ENCODE measurements around the gene CACNB2. TPM values are rescaled to one million over a fixed set of nuclear protein-coding genes. Genes with fewer than 3 reads are reported as not detected.
"Not testable (repeated sequence)": the region's sequence is repeated elsewhere in the genome, so short reads cannot be mapped to it uniquely, and the experiment has no call there.

Gene CACNB2
- total and polyA plus RNA-seq, 9 donors: 1.1 to 2.0 (median 1.4) TPM

DNA sequence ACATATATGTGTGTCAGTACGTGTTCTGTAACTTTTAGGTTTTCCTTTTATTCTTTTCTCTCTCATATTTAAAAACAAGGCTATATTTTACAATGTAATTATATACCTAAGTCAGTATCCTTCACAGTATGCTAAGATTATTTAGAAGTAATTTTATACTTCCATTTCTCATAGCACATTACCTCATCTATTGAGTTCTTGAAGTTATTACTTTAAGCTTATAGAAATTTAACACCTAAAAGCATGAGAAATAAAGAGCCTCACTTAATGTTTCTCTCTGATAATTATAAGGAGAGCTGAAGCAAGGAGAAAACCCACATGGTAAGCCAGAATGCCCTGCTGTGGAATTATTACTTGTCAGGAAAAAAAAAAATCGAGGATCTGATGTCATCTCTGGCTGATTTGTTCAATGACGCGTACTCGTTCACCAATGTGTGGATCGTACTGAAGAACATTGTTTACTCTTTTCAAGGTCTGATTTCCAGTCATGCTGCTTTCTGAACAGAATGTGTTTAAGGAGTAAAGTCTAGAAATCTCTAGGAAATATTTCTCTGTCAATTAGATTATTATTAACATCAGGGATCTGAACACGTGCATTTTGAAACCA is 21.9 kb downstream of the CACNB2 start:
- no peak for DNase-seq
- peaks cover 3% of the 10 kb centered on the region for H3K4me1 ChIP-seq (ENCODE audit: control insufficient read depth, insufficient read depth, low read length)
- H3K4me3 ChIP-seq (ENCODE audit: low read length): no peak overlapping the region
- no peaks in the 10 kb centered on the region for H3K9me3 ChIP-seq (replicated peaks; ENCODE audit: control insufficient read depth, low read depth, low read length)
- no peak overlapping the region for H3K27ac ChIP-seq (ENCODE audit: low read length)
- H3K27me3 ChIP-seq (ENCODE audit: control insufficient read depth, insufficient read depth, low read length): no peaks in the 10 kb centered on the region
- H3K36me3 ChIP-seq (ENCODE audit: control insufficient read depth, insufficient read depth, low read length): no peaks in the 10 kb centered on the region
- WGBS (ENCODE audit: insufficient coverage): 73% methylated on average over 4 of the region's 7 CpGs

DNA sequence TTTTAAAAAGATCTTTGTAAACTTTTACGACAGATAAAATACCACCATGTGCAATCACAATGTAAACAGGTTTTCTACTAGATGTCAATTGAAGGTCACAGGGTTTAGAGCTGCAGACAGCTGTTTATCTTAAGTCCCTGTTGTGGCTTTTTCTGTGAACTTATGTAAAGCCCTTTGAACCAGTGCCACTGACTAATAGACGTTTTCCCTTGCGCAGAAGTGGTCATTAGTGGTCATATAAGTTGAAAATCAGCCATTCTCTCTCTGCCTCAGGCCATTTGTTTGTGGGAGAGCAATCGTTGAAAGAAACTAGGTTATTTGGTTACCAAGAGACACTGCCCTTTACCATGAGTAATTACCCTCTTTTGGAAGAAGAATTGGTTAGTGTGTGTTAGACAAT is 23.9 kb downstream of the CACNB2 start:
- no CpG with 5 or more reads among the region's 4 CpGs for WGBS (ENCODE audit: insufficient coverage)
- H3K27me3 ChIP-seq (ENCODE audit: control insufficient read depth, insufficient read depth, low read length): no peaks in the 10 kb centered on the region
- peaks cover 3% of the 10 kb centered on the region for H3K4me1 ChIP-seq (ENCODE audit: control insufficient read depth, insufficient read depth, low read length)
- no peaks in the 10 kb centered on the region for H3K36me3 ChIP-seq (ENCODE audit: control insufficient read depth, insufficient read depth, low read length)
- no peaks in the 10 kb centered on the region for H3K9me3 ChIP-seq (replicated peaks; ENCODE audit: control insufficient read depth, low read depth, low read length)
- H3K27ac ChIP-seq (ENCODE audit: low read length): no peak overlapping the region
- DNase-seq: peak; percentile 59
- H3K4me3 ChIP-seq (ENCODE audit: low read length): no peak overlapping the region

DNA sequence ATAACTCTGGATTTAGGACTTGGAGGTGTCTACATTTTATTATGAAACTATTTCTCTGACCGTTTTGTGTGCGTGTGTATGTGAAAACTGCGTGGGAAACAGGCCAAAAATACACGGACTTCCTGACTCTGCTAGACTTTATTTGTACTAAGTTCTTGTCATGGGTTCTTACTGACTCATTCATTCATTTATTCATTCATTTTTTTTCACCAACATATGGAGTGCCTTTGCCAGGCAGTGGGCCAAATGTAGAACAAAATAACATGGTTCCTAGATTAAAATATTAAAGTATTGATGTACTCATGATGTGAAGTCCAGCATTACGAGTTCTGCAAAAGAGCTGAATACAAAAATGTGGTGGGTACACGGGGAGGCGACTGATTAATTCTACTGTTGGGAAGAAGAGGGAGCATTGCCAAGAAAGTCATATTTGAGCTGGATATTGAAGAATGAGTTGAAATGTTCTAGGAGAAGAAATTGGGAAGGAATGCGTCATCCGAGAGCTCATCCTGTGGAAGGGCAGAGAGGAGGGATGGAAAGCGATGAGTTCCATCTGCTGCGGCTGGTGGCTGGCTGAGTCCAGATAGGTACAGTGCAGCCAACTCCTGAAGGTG is 24.6 kb downstream of the CACNB2 start:
- H3K36me3 ChIP-seq (ENCODE audit: control insufficient read depth, insufficient read depth, low read length): no peaks in the 10 kb centered on the region
- no peaks in the 10 kb centered on the region for H3K9me3 ChIP-seq (replicated peaks; ENCODE audit: control insufficient read depth, low read depth, low read length)
- H3K4me3 ChIP-seq (ENCODE audit: low read length): no peak overlapping the region
- H3K27me3 ChIP-seq (ENCODE audit: control insufficient read depth, insufficient read depth, low read length): no peaks in the 10 kb centered on the region
- H3K4me1 ChIP-seq (ENCODE audit: control insufficient read depth, insufficient read depth, low read length): peaks cover 3% of the 10 kb centered on the region
- no peak overlapping the region for H3K27ac ChIP-seq (ENCODE audit: low read length)
- WGBS (ENCODE audit: insufficient coverage): 32% methylated on average over 7 of the region's 11 CpGs
- DNase-seq: peak; percentile 79

DNA sequence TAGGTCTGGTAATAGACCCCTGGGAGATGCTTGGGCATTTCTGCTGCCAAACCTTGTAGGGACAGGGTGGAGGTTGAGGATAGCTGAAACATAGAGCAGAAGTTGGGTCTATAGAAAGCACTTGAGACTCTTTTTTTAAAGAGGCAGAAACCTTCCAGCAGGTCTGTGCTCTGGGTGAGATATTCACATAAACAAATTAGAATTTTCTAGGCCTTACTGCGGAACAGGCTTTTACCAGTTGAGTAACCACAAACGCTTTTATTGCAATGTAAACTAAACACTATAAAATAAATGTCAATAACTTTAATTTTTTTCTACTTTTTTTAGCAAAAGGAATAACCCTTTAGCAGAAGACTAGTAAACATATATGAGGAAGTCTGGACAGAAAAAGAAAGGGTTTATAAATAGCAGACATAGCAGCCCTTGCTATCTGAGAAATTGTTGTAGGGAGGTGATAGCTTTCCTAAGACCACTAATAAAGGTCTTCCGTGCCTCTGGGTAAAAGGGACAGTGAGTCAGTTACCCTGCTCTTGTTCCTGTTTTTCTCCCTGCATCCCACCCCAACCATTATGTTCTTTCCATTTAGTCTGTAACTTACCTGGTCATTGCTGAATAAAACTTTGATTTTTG is 38.7 kb downstream of the CACNB2 start:
- no CpG with 5 or more reads among the region's 3 CpGs for WGBS (ENCODE audit: insufficient coverage)
- Histone ChIP-seq H3K27ac (ENCODE audit: low read length) (no peak overlapping the region), H3K36me3 (ENCODE audit: control insufficient read depth, insufficient read depth, low read length) (no peaks in the 10 kb centered on the region), H3K27me3 (ENCODE audit: control insufficient read depth, insufficient read depth, low read length) (no peaks in the 10 kb centered on the region), H3K4me3 (ENCODE audit: low read length) (no peak overlapping the region), H3K4me1 (ENCODE audit: control insufficient read depth, insufficient read depth, low read length) (peaks cover 10% of the 10 kb centered on the region), H3K9me3 (replicated peaks; ENCODE audit: control insufficient read depth, low read depth, low read length) (no peaks in the 10 kb centered on the region)
- no peak for DNase-seq

DNA sequence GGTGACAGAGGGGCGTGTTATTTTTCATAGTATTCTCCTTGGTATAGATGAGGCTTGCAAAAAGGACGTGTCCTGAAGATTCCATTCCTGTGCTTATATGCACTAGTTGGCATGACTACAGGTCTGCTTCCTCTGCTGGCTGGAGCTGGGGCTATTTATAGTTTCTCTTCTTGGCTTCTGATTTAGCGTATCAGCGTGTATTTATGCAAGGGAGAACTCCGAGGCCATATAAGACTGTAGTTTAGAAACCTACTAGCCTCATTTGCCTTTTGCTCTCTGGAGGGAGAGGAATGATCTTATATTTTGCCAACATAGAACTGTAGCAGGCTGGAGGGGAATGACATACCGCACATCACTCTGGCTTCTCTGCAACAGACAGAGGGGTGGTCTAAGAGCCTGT is 39.7 kb downstream of the CACNB2 start:
- Histone ChIP-seq H3K27me3 (ENCODE audit: control insufficient read depth, insufficient read depth, low read length) (no peaks in the 10 kb centered on the region), H3K4me3 (ENCODE audit: low read length) (no peak overlapping the region), H3K4me1 (ENCODE audit: control insufficient read depth, insufficient read depth, low read length) (peaks cover 10% of the 10 kb centered on the region), H3K36me3 (ENCODE audit: control insufficient read depth, insufficient read depth, low read length) (no peaks in the 10 kb centered on the region), H3K9me3 (replicated peaks; ENCODE audit: control insufficient read depth, low read depth, low read length) (no peaks in the 10 kb centered on the region), H3K27ac (ENCODE audit: low read length) (peak overlapping the region; percentile 73)
- 0% methylated on average over 1 of the region's 6 CpGs for WGBS (ENCODE audit: insufficient coverage)
- DNase-seq: peak; percentile 92

DNA sequence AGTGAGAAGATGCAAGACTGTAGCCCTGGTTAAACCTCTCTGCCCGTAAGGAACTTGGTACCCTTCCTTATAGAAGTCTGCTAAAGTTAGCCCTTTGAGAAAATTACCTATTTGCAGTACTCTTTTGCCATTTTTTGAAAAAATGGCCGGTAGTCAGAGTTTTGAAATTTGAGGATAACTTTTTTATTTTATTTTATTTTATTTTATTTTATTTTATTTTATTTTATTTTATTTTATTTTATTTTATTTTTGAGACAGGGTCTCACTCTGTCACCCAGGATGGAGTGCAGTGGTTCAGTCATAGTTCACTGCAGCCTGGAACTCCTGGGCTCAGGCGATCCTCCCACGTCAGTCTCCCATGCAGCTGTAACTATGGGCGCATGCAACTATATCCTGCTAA is 41.2 kb downstream of the CACNB2 start:
- WGBS (ENCODE audit: insufficient coverage): 93% methylated on average over 2 of the region's 5 CpGs
- H3K27ac ChIP-seq (ENCODE audit: low read length): not testable (repeated sequence)
- H3K4me1 ChIP-seq (ENCODE audit: control insufficient read depth, insufficient read depth, low read length): peaks cover 10% of the 10 kb centered on the region

DNA sequence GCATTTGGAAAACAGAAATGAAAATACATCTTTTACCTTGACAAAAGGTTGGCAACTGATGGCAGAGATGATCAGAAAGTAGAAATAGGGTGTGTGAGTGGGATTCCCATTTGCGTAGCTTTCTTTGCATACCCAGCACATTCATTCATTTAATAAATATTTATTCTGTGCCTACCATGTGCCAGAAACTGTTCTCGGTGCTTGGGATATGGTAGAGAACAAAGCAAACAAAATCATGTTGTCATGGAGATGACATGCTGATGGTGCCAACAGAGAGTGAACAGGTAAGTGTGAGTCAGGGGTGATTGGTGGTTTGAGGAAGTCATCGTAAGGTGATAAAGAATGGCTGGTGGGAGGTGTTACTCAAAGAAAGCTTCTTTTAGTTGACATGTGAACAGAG is 45.4 kb downstream of the CACNB2 start:
- H3K36me3 ChIP-seq (ENCODE audit: control insufficient read depth, insufficient read depth, low read length): no peaks in the 10 kb centered on the region
- no peaks in the 10 kb centered on the region for H3K27me3 ChIP-seq (ENCODE audit: control insufficient read depth, insufficient read depth, low read length)
- no peaks in the 10 kb centered on the region for H3K9me3 ChIP-seq (replicated peaks; ENCODE audit: control insufficient read depth, low read depth, low read length)
- H3K4me3 ChIP-seq (ENCODE audit: low read length): no peak overlapping the region
- 83% methylated on average over 1 of the region's 3 CpGs for WGBS (ENCODE audit: insufficient coverage)
- H3K27ac ChIP-seq (ENCODE audit: low read length): no peak overlapping the region
- DNase-seq: no peak
- no peaks in the 10 kb centered on the region for H3K4me1 ChIP-seq (ENCODE audit: control insufficient read depth, insufficient read depth, low read length)

More for the DNA sequence above, 41.2 kb downstream of the CACNB2 start:
- H3K4me3 ChIP-seq (ENCODE audit: low read length); H3K27me3 ChIP-seq (ENCODE audit: control insufficient read depth, insufficient read depth, low read length); H3K9me3 ChIP-seq (replicated peaks; ENCODE audit: control insufficient read depth, low read depth, low read length); H3K36me3 ChIP-seq (ENCODE audit: control insufficient read depth, insufficient read depth, low read length); DNase-seq: not testable (repeated sequence)

DNA sequence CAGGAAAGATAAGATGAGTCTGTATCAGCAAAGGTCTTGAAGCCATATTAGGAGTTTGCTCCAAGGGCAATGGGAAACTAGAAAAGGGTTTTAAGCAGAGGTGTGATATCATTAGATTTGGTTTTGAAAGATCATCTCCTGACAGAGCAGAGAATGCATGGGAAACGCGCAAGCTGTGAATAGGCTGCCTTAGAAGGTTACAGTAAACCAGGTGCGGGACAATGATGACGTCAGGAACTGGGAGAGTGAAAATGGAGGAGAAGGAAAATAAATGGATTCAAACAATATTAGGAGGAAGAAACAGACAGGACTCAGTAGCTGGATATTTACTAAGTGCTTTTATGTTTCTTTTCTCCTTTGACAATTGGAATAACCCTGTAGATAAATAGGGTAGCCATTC is 50.6 kb downstream of the CACNB2 start:
- Histone ChIP-seq H3K27ac (ENCODE audit: low read length) (no peak overlapping the region), H3K36me3 (ENCODE audit: control insufficient read depth, insufficient read depth, low read length) (no peaks in the 10 kb centered on the region), H3K4me1 (ENCODE audit: control insufficient read depth, insufficient read depth, low read length) (peaks cover 3% of the 10 kb centered on the region), H3K4me3 (ENCODE audit: low read length) (no peak overlapping the region), H3K27me3 (ENCODE audit: control insufficient read depth, insufficient read depth, low read length) (no peaks in the 10 kb centered on the region), H3K9me3 (replicated peaks; ENCODE audit: control insufficient read depth, low read depth, low read length) (no peaks in the 10 kb centered on the region)
- DNase-seq: no peak
- 89% methylated on average over 4 of the region's 4 CpGs for WGBS (ENCODE audit: insufficient coverage)

DNA sequence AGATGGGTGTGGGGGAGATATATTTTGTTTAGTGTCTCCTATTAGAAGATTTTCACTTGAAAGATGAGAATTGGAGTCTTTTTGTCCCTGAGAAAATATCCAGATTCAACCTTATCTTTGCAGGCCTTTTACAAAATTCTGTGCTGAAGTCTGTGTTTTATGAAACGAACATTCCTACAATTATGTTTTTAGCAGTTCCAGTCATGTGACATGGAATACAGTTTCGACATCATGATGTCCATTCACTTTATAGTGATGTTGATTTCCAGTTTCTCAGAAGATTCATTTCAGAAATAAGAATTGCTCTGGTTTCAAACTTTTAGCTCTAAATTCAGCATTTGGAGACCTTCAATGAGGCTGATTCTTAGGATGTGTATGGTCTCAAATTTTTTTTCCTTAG is 54.4 kb downstream of the CACNB2 start:
- no peaks in the 10 kb centered on the region for H3K9me3 ChIP-seq (replicated peaks; ENCODE audit: control insufficient read depth, low read depth, low read length)
- H3K27me3 ChIP-seq (ENCODE audit: control insufficient read depth, insufficient read depth, low read length): no peaks in the 10 kb centered on the region
- no peak overlapping the region for H3K27ac ChIP-seq (ENCODE audit: low read length)
- peaks cover 3% of the 10 kb centered on the region for H3K4me1 ChIP-seq (ENCODE audit: control insufficient read depth, insufficient read depth, low read length)
- WGBS (ENCODE audit: insufficient coverage): no CpG with 5 or more reads among the region's 2 CpGs
- no peak overlapping the region for H3K4me3 ChIP-seq (ENCODE audit: low read length)
- no peaks in the 10 kb centered on the region for H3K36me3 ChIP-seq (ENCODE audit: control insufficient read depth, insufficient read depth, low read length)
- no peak for DNase-seq

DNA sequence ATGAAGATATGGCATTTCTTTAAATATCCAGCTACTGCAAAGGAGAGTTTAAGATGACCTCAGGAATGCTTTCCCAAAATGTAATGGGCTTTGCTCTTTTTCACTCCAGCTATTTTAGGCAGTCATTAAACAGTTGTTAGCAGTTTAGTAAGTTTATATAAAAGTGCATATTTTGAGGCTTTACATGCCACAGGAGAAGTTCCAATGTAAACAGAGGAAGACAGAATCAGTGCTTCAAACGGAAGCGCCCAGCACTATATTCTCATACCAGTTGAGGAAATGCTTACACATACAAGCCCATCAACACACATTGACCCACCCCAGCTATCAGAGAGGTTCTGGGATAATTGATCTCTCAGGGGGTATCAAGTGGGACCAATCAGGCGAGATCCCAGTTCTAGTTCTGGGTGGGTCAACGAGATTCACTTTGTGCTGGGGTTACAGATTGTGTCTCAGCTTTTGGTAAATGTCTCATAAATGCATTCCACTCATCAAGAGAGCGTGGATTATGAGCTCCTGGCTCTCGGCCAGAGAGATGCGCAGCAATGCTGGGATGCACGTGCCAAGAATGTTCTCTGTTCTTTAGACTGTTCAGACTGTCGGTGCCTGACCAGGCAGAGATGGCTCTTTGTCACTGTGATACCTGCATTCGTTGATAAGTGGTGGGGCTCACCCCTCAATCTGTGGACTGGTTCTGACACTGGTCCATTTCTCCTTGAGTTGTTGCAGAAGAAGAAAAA is 55.0 kb downstream of the CACNB2 start:
- Histone ChIP-seq H3K4me3 (ENCODE audit: low read length) (no peak overlapping the region), H3K9me3 (replicated peaks; ENCODE audit: control insufficient read depth, low read depth, low read length) (no peaks in the 10 kb centered on the region), H3K36me3 (ENCODE audit: control insufficient read depth, insufficient read depth, low read length) (no peaks in the 10 kb centered on the region), H3K27ac (ENCODE audit: low read length) (no peak overlapping the region), H3K4me1 (ENCODE audit: control insufficient read depth, insufficient read depth, low read length) (peaks cover 3% of the 10 kb centered on the region), H3K27me3 (ENCODE audit: control insufficient read depth, insufficient read depth, low read length) (no peaks in the 10 kb centered on the region)
- no peak for DNase-seq
- WGBS (ENCODE audit: insufficient coverage): 52% methylated on average over 8 of the region's 10 CpGs
